ENCODE results near the gene TDRD6.
"Not testable (repeated sequence)": the region's sequence is repeated elsewhere in the genome, so short reads cannot be mapped to it uniquely, and the experiment has no call there.

The TDRD6 gene

DNA sequence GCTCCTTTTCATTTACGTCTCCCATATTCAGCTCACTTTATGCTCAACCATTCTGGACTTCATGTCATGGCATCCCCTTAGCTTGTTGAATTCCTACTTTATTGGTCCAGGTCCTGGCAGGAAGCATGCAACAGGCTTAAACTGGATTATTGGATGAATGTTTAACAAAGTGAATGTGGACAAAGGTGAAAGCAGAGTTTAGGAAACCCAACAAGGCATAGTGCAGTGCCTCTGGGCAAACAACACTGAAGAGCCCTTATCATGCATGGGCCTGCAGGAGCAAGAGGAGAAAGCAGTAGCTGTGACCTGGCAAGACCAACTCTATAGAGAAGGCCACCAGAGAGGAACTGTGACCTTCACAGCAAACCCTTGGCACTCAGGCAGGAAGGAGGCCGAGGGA, 53.8 kb downstream of the TDRD6 start:
- no peak for TF ChIP-seq EZH2phosphoT487 (IDR thresholded peaks at IDR 0.05; ENCODE audit: low read depth)
- TF ChIP-seq, protein P1, sequence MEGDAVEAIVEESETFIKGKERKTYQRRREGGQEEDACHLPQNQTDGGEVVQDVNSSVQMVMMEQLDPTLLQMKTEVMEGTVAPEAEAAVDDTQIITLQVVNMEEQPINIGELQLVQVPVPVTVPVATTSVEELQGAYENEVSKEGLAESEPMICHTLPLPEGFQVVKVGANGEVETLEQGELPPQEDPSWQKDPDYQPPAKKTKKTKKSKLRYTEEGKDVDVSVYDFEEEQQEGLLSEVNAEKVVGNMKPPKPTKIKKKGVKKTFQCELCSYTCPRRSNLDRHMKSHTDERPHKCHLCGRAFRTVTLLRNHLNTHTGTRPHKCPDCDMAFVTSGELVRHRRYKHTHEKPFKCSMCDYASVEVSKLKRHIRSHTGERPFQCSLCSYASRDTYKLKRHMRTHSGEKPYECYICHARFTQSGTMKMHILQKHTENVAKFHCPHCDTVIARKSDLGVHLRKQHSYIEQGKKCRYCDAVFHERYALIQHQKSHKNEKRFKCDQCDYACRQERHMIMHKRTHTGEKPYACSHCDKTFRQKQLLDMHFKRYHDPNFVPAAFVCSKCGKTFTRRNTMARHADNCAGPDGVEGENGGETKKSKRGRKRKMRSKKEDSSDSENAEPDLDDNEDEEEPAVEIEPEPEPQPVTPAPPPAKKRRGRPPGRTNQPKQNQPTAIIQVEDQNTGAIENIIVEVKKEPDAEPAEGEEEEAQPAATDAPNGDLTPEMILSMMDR (IDR thresholded peaks at IDR 0.05; ENCODE audit: low read depth, low read length) = no peak
- no peaks in the 10 kb centered on the region for H3K36me3 ChIP-seq (replicated peaks; ENCODE audit: low read depth, low read length)
- H3K27me3 ChIP-seq (ENCODE audit: low read depth, low read length) = no peaks in the 10 kb centered on the region
- H3K4me1 ChIP-seq (ENCODE audit: low read length) = no peaks in the 10 kb centered on the region
- H3K9ac ChIP-seq (ENCODE audit: low read length) = no peak overlapping the region
- H3K79me2 ChIP-seq (ENCODE audit: low read length) = no peaks in the 10 kb centered on the region
- no peak overlapping the region for H3K27ac ChIP-seq (ENCODE audit: low read length)
- H4K20me1 ChIP-seq (ENCODE audit: insufficient read depth, low read length) = no peaks in the 10 kb centered on the region
- H3K4me2 ChIP-seq (ENCODE audit: low read length) = no peak overlapping the region
- no peaks in the 10 kb centered on the region for H3K9me3 ChIP-seq (ENCODE audit: insufficient read depth, low read length)
- H2AFZ ChIP-seq (ENCODE audit: low read depth, low read length) = no peak overlapping the region
- H3K4me3 ChIP-seq (ENCODE audit: low read length) = no peak overlapping the region

DNA sequence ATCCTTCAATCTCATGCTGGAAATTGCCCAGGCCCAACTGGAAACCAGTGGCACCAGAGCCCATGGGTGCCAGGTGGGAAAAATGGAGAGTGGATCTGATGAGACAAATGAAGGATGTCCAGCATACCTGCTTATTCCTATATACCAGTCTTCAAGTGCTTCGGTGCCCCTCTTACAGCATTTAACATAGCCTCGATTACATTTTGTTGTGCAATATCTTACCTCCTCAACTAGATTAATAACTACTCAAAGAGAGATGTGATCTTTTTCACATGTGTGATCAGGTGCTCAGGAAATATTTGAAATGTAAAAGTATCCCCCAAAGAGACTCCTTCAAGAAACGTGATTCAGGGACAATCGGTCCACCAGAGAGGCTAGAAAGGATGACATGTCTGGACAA, 54.2 kb downstream of the TDRD6 start:
- H3K4me1 ChIP-seq (ENCODE audit: low read length) = no peaks in the 10 kb centered on the region
- H2AFZ ChIP-seq (ENCODE audit: low read depth, low read length) = no peak overlapping the region
- H3K27me3 ChIP-seq (ENCODE audit: low read depth, low read length) = no peaks in the 10 kb centered on the region
- H3K27ac ChIP-seq (ENCODE audit: low read length) = no peak overlapping the region
- H4K20me1 ChIP-seq (ENCODE audit: insufficient read depth, low read length) = no peaks in the 10 kb centered on the region
- no peak overlapping the region for H3K4me2 ChIP-seq (ENCODE audit: low read length)
- H3K4me3 ChIP-seq (ENCODE audit: low read length) = no peak overlapping the region
- H3K9ac ChIP-seq (ENCODE audit: low read length) = no peak overlapping the region
- H3K9me3 ChIP-seq (ENCODE audit: insufficient read depth, low read length) = no peaks in the 10 kb centered on the region
- no peaks in the 10 kb centered on the region for H3K36me3 ChIP-seq (replicated peaks; ENCODE audit: low read depth, low read length)
- no peaks in the 10 kb centered on the region for H3K79me2 ChIP-seq (ENCODE audit: low read length)
- TF ChIP-seq, protein P1 (IDR thresholded peaks at IDR 0.05; ENCODE audit: low read depth, low read length) = no peak
- TF ChIP-seq EZH2phosphoT487 (IDR thresholded peaks at IDR 0.05; ENCODE audit: low read depth) = no peak

DNA sequence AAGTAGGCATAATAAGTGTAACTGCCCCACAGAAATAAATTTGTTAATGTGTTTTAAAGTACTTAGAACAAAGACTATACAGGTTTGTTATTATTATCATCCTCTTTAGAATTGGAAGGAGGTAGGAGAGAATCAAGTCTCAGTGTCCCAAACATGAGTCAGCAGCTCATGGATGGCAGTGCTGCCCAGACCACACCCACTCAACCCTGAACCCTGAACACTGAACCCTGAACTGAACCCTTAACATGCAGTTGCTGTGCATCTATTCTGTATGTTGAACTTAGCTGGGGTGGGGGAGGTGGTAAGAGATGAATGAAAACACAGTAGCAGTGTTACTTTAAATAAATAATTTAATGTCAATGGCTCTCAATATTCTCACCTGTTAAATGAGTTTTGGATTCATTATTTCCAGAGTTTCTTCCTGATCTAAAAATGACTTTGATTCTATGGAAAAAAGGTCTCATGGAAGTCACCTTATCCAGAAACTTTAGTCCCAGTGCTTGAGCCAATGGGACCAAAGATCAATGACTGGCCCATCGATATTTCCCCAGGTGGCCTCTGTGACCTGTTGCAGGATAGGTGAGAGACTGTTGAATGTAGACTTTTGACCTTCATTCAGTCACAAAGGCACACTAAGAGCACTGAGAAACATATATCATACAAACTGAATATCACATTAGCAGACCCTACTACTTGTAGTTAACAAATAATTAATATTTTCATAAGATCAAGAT, 55.9 kb downstream of the TDRD6 start:
- TF ChIP-seq, protein P1 (IDR thresholded peaks at IDR 0.05; ENCODE audit: low read depth, low read length) = no peak
- TF ChIP-seq EZH2phosphoT487 (IDR thresholded peaks at IDR 0.05; ENCODE audit: low read depth) = no peak

DNA sequence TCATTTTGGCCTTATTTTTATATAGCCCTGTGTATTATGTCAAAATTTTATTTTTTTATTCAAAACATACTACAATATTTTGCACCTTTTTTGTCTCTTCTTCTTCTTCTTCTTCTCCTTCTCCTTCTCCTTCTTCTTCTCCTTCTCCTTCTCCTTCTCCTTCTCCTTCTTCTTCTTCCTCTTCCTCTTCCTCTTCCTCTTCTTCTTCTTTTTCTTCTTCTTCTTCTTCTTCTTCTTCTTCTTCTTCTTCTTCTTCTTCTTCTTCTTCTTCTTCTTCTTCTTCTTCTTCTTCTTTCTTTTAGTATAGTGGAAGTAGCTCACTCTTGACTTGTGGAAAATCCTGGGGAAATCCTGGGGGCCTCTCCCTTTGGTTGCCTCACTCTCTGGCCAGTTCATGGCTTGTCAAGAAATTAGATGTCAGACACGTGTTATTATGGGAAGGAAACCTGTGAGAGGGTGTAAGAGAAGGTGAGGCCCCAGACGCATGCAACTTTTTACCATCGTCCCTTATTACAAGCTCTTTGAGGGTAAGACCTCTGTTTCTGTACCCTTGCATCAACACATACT, 56.6 kb downstream of the TDRD6 start:
- not testable (repeated sequence) for H3K27ac ChIP-seq (ENCODE audit: low read length); H3K79me2 ChIP-seq (ENCODE audit: low read length); H3K9me3 ChIP-seq (ENCODE audit: insufficient read depth, low read length); H4K20me1 ChIP-seq (ENCODE audit: insufficient read depth, low read length); H3K27me3 ChIP-seq (ENCODE audit: low read depth, low read length); H2AFZ ChIP-seq (ENCODE audit: low read depth, low read length); H3K4me1 ChIP-seq (ENCODE audit: low read length); H3K4me2 ChIP-seq (ENCODE audit: low read length); H3K9ac ChIP-seq (ENCODE audit: low read length); H3K36me3 ChIP-seq (replicated peaks; ENCODE audit: low read depth, low read length); H3K4me3 ChIP-seq (ENCODE audit: low read length)

More for the DNA sequence above, 55.9 kb downstream of the TDRD6 start:
- Histone ChIP-seq H3K79me2 (ENCODE audit: low read length) (no peaks in the 10 kb centered on the region), H3K4me1 (ENCODE audit: low read length) (no peaks in the 10 kb centered on the region), H3K27ac (ENCODE audit: low read length) (no peak overlapping the region), H3K27me3 (ENCODE audit: low read depth, low read length) (no peaks in the 10 kb centered on the region), H3K9me3 (ENCODE audit: insufficient read depth, low read length) (no peaks in the 10 kb centered on the region), H3K36me3 (replicated peaks; ENCODE audit: low read depth, low read length) (no peaks in the 10 kb centered on the region), H3K9ac (ENCODE audit: low read length) (no peak overlapping the region), H3K4me3 (ENCODE audit: low read length) (no peak overlapping the region), H3K4me2 (ENCODE audit: low read length) (no peak overlapping the region), H2AFZ (ENCODE audit: low read depth, low read length) (no peak overlapping the region), H4K20me1 (ENCODE audit: insufficient read depth, low read length) (no peaks in the 10 kb centered on the region)
